B cell (primary cell): ENCODE measurements around the gene RNASE13. TPM values are rescaled to one million over a fixed set of nuclear protein-coding genes. Genes with fewer than 3 reads are reported as not detected.

ENCODE experiments used
- ATAC-seq: fragments of 200-7000 bp; cut with Tn5 transposase; one replicate; pipeline ENCODE4 v1.10.0; 2021; ENCODE audit warnings: low read depth, mild to moderate bottlenecking, moderate number of reproducible peaks, moderate library complexity
- CTCF ChIA-PET: fragments of 350-600 bp; sonication (Branson Sonifier 250); formaldehyde crosslinking; loops from one replicate; lab custom pipeline; 2021; ENCODE audit warnings: antibody characterized with exemption, inconsistent platforms; lab: Charles Lee
- POLR2A ChIA-PET: fragments of 350-600 bp; sonication (Branson Sonifier 250); formaldehyde crosslinking; loops from one replicate; lab custom pipeline; 2021; ENCODE audit warnings: antibody characterized with exemption; lab: Charles Lee
- DNase-seq: peaks from one replicate; pipeline ENCODE4 v3.0.0; 2013
- H2AFZ ChIP-seq: 2 replicates; pipeline ENCODE4 v1.6.1; 2012; ENCODE audit warnings: mild to moderate bottlenecking, low read depth, low read length; ENCODE audit not compliant: insufficient read depth, poor library complexity, severe bottlenecking
- H3K27ac ChIP-seq, 2 donors: 1 replicate in 1 of 2; 2 replicates in 1 of 2; pipeline ENCODE4 v1.5.1; 2012 to 2013; ENCODE audit warnings: low read length in 2 of 2, mild to moderate bottlenecking in 2 of 2, moderate library complexity in 1 of 2
- H3K27me3 ChIP-seq, 4 experiments: fragments of 200-600 bp in 1 of 4; sonication (generic) in 1 of 4; replicated peaks in 1 of 4; 1 replicate in 2 of 4; 2 replicates in 2 of 4; pipeline versions ENCODE4 v1.6.1 to v1.7.0; 2013 to 2016; ENCODE audit warnings: low read length in 3 of 4, mild to moderate bottlenecking in 2 of 4, mixed read lengths in 1 of 4, moderate library complexity in 1 of 4; ENCODE audit not compliant: insufficient read depth in 4 of 4, control insufficient read depth in 3 of 4; ENCODE audit errors: control extremely low read depth in 1 of 4
- H3K36me3 ChIP-seq, 2 experiments: replicated peaks in 1 of 2; 1 replicate in 1 of 2; 2 replicates in 1 of 2; pipeline versions ENCODE4 v1.6.1 to v1.7.1; 2013; ENCODE audit warnings: low read length in 1 of 2; ENCODE audit not compliant: insufficient read depth in 2 of 2, control insufficient read depth in 1 of 2; ENCODE audit errors: control extremely low read depth in 1 of 2, extremely low read depth in 1 of 2
- H3K4me1 ChIP-seq, 2 donors: fragments of 200-600 bp in 1 of 2; sonication (generic) in 1 of 2; 1 replicate in 1 of 2; 2 replicates in 1 of 2; pipeline versions ENCODE4 v1.5.1 to v1.6.1; 2013 to 2017; ENCODE audit warnings: low read length in 2 of 2; ENCODE audit not compliant: control insufficient read depth in 2 of 2, insufficient read depth in 2 of 2
- H3K4me2 ChIP-seq: replicated peaks from 2 replicates; pipeline ENCODE3; 2012; ENCODE audit warnings: mild to moderate bottlenecking, low read depth, low read length; ENCODE audit not compliant: poor library complexity, severe bottlenecking
- H3K4me3 ChIP-seq, 5 experiments: fragments of 200-600 bp in 1 of 5; sonication (generic) in 1 of 5; 1 replicate in 3 of 5; 2 replicates in 2 of 5; pipeline versions ENCODE4 v1.5.1 to v1.7.0; 2011 to 2016; ENCODE audit warnings: low read length in 4 of 5, mild to moderate bottlenecking in 4 of 5, low read depth in 2 of 5, control low read depth in 1 of 5, moderate library complexity in 1 of 5; ENCODE audit not compliant: insufficient read depth in 1 of 5; ENCODE audit errors: control extremely low read depth in 1 of 5, extremely low read depth in 1 of 5
- H3K79me2 ChIP-seq: fragments of 200-600 bp; sonication (generic); one replicate; pipeline ENCODE4 v1.6.0; 2016; ENCODE audit warnings: low read length; ENCODE audit not compliant: control insufficient read depth, insufficient read depth
- H3K9ac ChIP-seq: fragments of 200-600 bp; sonication (generic); 2 replicates; pipeline ENCODE4 v1.6.1; 2017; ENCODE audit warnings: mild to moderate bottlenecking, low read length, moderate library complexity
- H3K9me3 ChIP-seq, 3 donors: one replicate each; pipeline versions ENCODE4 v1.6.1 to v1.7.1; 2013; ENCODE audit warnings: low read length in 2 of 3; ENCODE audit not compliant: control insufficient read depth in 2 of 3, insufficient read depth in 1 of 3; ENCODE audit errors: control extremely low read depth in 1 of 3
- H4K20me1 ChIP-seq: 2 replicates; pipeline ENCODE4 v1.6.0; 2012; ENCODE audit warnings: mild to moderate bottlenecking, low read length; ENCODE audit not compliant: insufficient read depth, control insufficient read depth, poor library complexity, severe bottlenecking
- H3K27ac Mint-ChIP-seq: one replicate; pipeline ENCODE4 v1.8.0; 2021; ENCODE audit warnings: mixed read lengths
- H3K27me3 Mint-ChIP-seq: one replicate; pipeline ENCODE4 v1.8.0; 2021; ENCODE audit warnings: mixed read lengths
- H3K4me1 Mint-ChIP-seq: one replicate; pipeline ENCODE4 v1.8.0; 2021; ENCODE audit warnings: mixed read lengths
- H3K4me3 Mint-ChIP-seq: one replicate; pipeline ENCODE4 v1.8.0; 2021; ENCODE audit warnings: mixed read lengths
- H3K9me3 Mint-ChIP-seq: one replicate; pipeline ENCODE4 v1.8.0; 2022; ENCODE audit warnings: mixed read lengths; ENCODE audit not compliant: insufficient read depth
- EZH2 ChIP-seq: IDR thresholded peaks from 2 replicates; pipeline ENCODE4 v1.6.1; 2012; ENCODE audit warnings: borderline replicate concordance, low read depth, mild to moderate bottlenecking, moderate library complexity, low read length; ENCODE audit not compliant: insufficient read depth, poor library complexity, severe bottlenecking
- WGBS: methylation state at CpG from one replicate; pipeline ENCODE4 v1.1.5; 2013; ENCODE audit warnings: missing lambda C conversion rate; ENCODE audit not compliant: insufficient coverage; 5-methylcytosine and 5-hydroxymethylcytosine counted together
- intact Hi-C: fragments of 100-400 bp; cut with micrococcal nuclease; formaldehyde crosslinking; loops from one replicate; pipeline ENCODE4 v1.10.0; 2022
- polyA plus RNA-seq: library from polyadenylated mRNA; depleted of rRNA; stranded (reverse); fragments of >200 nt; gene quantifications from 2 replicates; pipeline ENCODE4 v1.2.3, GENCODE V29; 2012
- total RNA-seq, 2 donors: library from RNA; stranded (reverse); fragments of 120-200 nt in 1 of 2; gene quantifications; 1 replicate in 1 of 2; 2 replicates in 1 of 2; pipeline versions ENCODE4 v1.2.3 to v1.2.4, GENCODE V29; 2013 to 2022
- TF ChIP-seq, protein P1 (sequence below): fragments of 200-600 bp; IDR thresholded peaks from one replicate; pipeline ENCODE4 v1.8.0; 2022; ENCODE audit warnings: antibody characterized with exemption, mild to moderate bottlenecking

RNASE13 gene
- total and polyA plus RNA-seq, 2 donors (not counting 1 experiment from before 2014, with no cell fraction given) = not detected

DNA sequence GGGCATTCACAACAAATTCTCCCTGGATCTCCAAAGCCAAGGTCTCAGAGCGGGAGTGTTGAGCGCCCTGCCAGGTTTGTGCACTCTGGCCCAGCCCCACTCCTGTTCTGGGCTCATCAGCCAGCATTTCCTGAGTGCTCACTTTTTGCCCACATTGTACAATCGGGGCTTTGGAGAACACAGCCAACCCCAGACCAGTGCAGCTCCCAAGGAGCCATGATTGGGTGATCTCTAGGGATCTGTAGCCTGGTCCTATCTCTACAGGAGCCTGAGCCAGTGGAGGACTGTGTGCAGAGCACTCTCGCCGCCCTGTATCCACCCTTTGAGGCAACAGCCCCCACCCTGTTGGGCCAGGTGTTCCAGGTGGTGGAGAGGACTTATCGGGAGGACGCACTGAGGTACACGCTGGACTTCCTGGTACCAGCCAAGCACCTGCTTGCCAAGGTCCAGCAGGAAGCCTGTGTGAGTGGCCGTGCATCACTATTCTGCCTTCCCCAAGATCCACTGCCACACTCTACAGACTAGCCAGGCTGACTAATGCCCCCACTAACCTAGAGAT lies 38.3 kb upstream of the RNASE13 start:
- Histone ChIP-seq H3K79me2 (no peaks in the 10 kb centered on the region), H3K4me3 (no peak overlapping the region), H3K36me3 (no peaks in the 10 kb centered on the region), H3K27ac (no peak overlapping the region), H2AFZ (no peak overlapping the region), H3K4me1 (peaks cover 34 to 40% of the 10 kb centered on the region in 2 donors), H3K4me2 (no peak overlapping the region), H4K20me1 (no peaks in the 10 kb centered on the region), H3K9me3 (peaks cover 0 to 9% (median 0%) of the 10 kb centered on the region in 3 donors), H3K27me3 (peaks cover 0 to 50% (median 16%) of the 10 kb centered on the region in 4 experiments), H3K9ac (no peak overlapping the region)
- ChIA-PET CTCF (interaction anchor here (0.9 to 6.2 kb wide), 5 partner anchors 11 to 58 kb away, joined by 3 to 133 read pairs (median 35); no protein-coding TSS in a partner anchor), POLR2A (no interaction called here)
- TF ChIP-seq, protein P1, sequence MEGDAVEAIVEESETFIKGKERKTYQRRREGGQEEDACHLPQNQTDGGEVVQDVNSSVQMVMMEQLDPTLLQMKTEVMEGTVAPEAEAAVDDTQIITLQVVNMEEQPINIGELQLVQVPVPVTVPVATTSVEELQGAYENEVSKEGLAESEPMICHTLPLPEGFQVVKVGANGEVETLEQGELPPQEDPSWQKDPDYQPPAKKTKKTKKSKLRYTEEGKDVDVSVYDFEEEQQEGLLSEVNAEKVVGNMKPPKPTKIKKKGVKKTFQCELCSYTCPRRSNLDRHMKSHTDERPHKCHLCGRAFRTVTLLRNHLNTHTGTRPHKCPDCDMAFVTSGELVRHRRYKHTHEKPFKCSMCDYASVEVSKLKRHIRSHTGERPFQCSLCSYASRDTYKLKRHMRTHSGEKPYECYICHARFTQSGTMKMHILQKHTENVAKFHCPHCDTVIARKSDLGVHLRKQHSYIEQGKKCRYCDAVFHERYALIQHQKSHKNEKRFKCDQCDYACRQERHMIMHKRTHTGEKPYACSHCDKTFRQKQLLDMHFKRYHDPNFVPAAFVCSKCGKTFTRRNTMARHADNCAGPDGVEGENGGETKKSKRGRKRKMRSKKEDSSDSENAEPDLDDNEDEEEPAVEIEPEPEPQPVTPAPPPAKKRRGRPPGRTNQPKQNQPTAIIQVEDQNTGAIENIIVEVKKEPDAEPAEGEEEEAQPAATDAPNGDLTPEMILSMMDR = no peak
- TF ChIP-seq EZH2 = no peak
- DNase-seq (no peak), ATAC-seq (no peak)
- intact Hi-C loops = no loop called here
- Mint-ChIP-seq H3K27ac (no peak overlapping the region), H3K4me1 (peaks cover 46% of the 10 kb centered on the region), H3K4me3 (peak overlapping the region; percentile 93), H3K9me3 (no peaks in the 10 kb centered on the region), H3K27me3 (peaks cover 19% of the 10 kb centered on the region)
- 88% methylated on average over 9 of the region's 9 CpGs for WGBS

DNA sequence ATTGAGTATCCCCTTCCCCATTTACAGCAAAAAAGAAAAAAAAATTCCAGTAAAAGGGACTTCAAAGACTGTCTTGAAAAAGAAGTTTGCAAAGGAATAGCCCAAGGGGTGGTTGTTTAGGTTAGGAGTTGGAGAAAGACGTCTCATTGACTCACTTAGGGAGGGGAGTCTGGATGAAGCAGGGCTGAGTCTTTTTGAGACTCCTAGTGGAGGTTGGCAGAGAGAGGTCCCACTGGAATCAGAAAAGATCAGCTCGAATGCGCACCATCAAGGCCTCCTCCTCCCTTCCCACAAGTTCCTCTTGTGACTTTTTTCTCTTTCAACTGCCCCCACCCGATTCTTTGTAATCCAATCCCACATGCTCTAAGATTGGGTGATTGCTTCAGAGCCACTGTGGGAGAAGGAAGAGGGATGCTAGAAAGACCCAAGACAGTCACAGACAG lies 37.4 kb upstream of the RNASE13 start:
- H3K4me3 ChIP-seq = peak overlapping the region in 3 of 5 experiments; percentile 42 to 69 (median 53)
- intact Hi-C loops = no loop called here
- ATAC-seq = no peak
- peaks cover 0 to 9% (median 0%) of the 10 kb centered on the region in 3 donors for H3K9me3 ChIP-seq
- no peak overlapping the region for H3K27ac ChIP-seq
- TF ChIP-seq, protein P1 = no peak
- TF ChIP-seq EZH2 = no peak
- H3K4me3 Mint-ChIP-seq = peak overlapping the region; percentile 93
- H3K4me2 ChIP-seq = peak overlapping the region; percentile 97
- H3K27me3 Mint-ChIP-seq = peaks cover 20% of the 10 kb centered on the region
- peaks cover 34 to 40% of the 10 kb centered on the region in 2 donors for H3K4me1 ChIP-seq
- peak overlapping the region; percentile 70 for H3K9ac ChIP-seq
- H2AFZ ChIP-seq = peak overlapping the region; percentile 43
- peaks cover 44% of the 10 kb centered on the region for H3K4me1 Mint-ChIP-seq
- DNase-seq = peak; percentile 38
- POLR2A ChIA-PET = interaction anchor here (1.0 to 2.7 kb wide), 4 partner anchors 20 to 1847 kb away, joined by 4 to 27 read pairs (median 9); partner anchors contain the start of genes RBM23 and ZNF219
- H3K27me3 ChIP-seq = peaks cover 0 to 50% (median 18%) of the 10 kb centered on the region in 4 experiments
- H3K27ac Mint-ChIP-seq = no peak overlapping the region
- no peaks in the 10 kb centered on the region for H3K36me3 ChIP-seq
- CTCF ChIA-PET = interaction anchor here (0.9 to 6.2 kb wide), 7 partner anchors 10 to 57 kb away, joined by 3 to 133 read pairs (median 21); no protein-coding TSS in a partner anchor
- 0% methylated on average over 1 of the region's 4 CpGs for WGBS
- H3K79me2 ChIP-seq = no peaks in the 10 kb centered on the region
- H3K9me3 Mint-ChIP-seq = no peaks in the 10 kb centered on the region
- no peaks in the 10 kb centered on the region for H4K20me1 ChIP-seq
